Ascending aorta (tissue), 2 donors: Measurements from ENCODE around the gene C20orf141. TPM values are rescaled to one million over a fixed set of nuclear protein-coding genes. Genes with fewer than 3 reads are reported as not detected.

Experiments
- DNase-seq, 2 donors: peaks; one replicate each; pipeline ENCODE4 v3.0.0-alpha.2; 2019; ENCODE audit warnings: low spot score in 2 of 2
- H3K27ac ChIP-seq, 2 donors: fragments of 200-600 bp; sonication (generic); one replicate each; pipeline ENCODE4 v1.5.1; 2016 to 2017; ENCODE audit warnings: mild to moderate bottlenecking in 1 of 2
- H3K27me3 ChIP-seq: fragments of 200-600 bp; sonication (generic); one replicate; pipeline ENCODE4 v1.5.1; 2017
- H3K36me3 ChIP-seq, 2 donors: fragments of 200-600 bp; sonication (generic); one replicate each; pipeline ENCODE4 v1.5.1; 2016
- H3K4me1 ChIP-seq, 2 donors: fragments of 200-600 bp; sonication (generic); one replicate each; pipeline ENCODE4 v1.5.1; 2016 to 2017; ENCODE audit warnings: mild to moderate bottlenecking in 1 of 2
- H3K4me3 ChIP-seq, 2 donors: fragments of 200-600 bp; sonication (generic); one replicate each; pipeline ENCODE4 v1.5.1; 2016 to 2017; ENCODE audit warnings: mild to moderate bottlenecking in 1 of 2
- H3K9me3 ChIP-seq, 2 donors: fragments of 200-600 bp; sonication (generic); one replicate each; pipeline ENCODE4 v1.5.1; 2016
- CTCF ChIP-seq, 3 experiments: fragments of 200-600 bp in 2 of 3; fragments of 450-650 bp in 1 of 3; sonication (generic) in 2 of 3; IDR thresholded peaks; one replicate each; pipeline ENCODE4 v1.5.1; 2016 to 2019; ENCODE audit warnings: antibody characterized with exemption in 3 of 3, mild to moderate bottlenecking in 1 of 3, moderate library complexity in 1 of 3
- intact Hi-C: fragments of 100-400 bp; cut with DNase I; formaldehyde crosslinking; loops from one replicate; pipeline ENCODE4 v1.15.1; 2023
- total RNA-seq: library from RNA; depleted of rRNA; stranded (reverse); fragments of >200 nt; gene quantifications from one replicate; pipeline ENCODE4 v1.1.0, GENCODE V29; 2016

Gene C20orf141
- total RNA-seq, 1 donor from 2014 or later, result not detected

GRCh38 chr20:2851086-2851485 is 36.3 kb downstream of the C20orf141 start:
- Histone ChIP-seq H3K4me1 (no peaks in the 10 kb centered on the region), H3K9me3 (no peaks in the 10 kb centered on the region), H3K36me3 (no peaks in the 10 kb centered on the region), H3K4me3 (no peak overlapping the region), H3K27me3 (no peaks in the 10 kb centered on the region), H3K27ac (no peak overlapping the region)
- DNase-seq, result peak in 1 of 2 donors; percentile 50
- no peak for TF ChIP-seq CTCF (IDR thresholded peaks at IDR 0.05)
- intact Hi-C loops, result no loop called here

DNA sequence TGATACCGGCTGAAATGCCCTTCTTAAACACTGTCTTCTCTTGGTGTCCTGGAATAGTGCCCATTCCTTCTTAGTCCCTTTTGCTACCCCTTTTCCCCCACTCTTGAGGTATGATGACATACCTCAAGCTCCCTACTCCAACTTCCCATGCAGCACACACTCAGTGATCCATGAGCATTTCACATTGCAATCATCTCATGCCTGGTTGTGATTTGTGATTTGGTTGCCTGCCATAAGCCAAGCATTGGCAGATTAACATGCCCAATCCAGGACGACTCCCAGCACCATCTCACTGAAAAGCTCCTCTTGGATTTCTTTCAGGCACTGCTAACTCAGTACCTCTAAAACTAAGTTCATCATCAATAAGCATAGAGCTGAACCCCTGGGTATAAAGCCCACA is 43.8 kb downstream of the C20orf141 start:
- intact Hi-C loops, result no loop called here
- peaks cover 29 to 33% of the 10 kb centered on the region in 2 donors for H3K36me3 ChIP-seq
- H3K27me3 ChIP-seq, result no peaks in the 10 kb centered on the region

DNA sequence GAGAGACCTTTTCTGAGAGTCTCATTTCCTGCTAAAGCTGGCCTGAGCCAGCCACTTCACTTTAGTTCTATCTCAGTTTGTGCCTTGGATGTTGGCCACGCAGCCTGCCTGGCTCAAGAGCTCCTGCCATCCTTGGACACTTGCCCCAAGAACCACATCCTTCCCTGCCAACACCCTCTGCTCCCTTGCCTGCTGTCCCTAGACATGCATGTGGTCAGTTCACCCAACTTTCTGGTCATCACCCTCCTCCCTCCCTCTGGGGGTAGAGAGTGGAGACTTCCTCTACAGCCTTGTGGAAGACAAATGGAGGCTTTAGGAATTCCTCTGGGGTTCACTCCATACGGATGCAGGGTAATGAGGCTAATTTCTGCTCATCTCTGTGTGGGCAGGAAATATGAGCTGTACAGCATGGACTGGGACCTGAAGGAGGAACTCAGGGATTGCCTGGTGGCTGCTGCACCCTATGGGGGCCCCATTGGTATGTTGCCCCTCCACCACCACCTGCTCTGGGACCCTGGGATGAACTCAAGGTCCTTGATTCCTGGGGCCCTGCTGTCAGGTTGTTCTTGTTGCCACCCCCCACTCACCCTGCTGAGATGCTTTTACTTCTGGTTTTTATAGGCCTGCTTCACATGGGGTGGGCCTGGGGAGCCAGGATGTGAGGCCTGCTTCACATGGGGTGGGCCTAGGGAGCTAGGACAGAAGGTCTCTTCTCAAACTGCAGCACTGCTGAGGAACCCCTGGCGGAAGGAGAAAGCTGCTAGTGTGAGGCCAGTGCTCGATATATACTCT is 44.7 kb downstream of the C20orf141 start:
- intact Hi-C loops, result no loop called here
- H3K4me1 ChIP-seq, result no peaks in the 10 kb centered on the region
- no peak for TF ChIP-seq CTCF (IDR thresholded peaks at IDR 0.05)
- DNase-seq, result no peak
- no peaks in the 10 kb centered on the region for H3K27me3 ChIP-seq
- H3K9me3 ChIP-seq, result no peaks in the 10 kb centered on the region
- no peak overlapping the region for H3K4me3 ChIP-seq
- H3K36me3 ChIP-seq, result peaks cover 37 to 43% of the 10 kb centered on the region in 2 donors
- no peak overlapping the region for H3K27ac ChIP-seq

More for the DNA sequence above, 43.8 kb downstream of the C20orf141 start:
- H3K27ac ChIP-seq, result no peak overlapping the region
- H3K9me3 ChIP-seq, result no peaks in the 10 kb centered on the region
- H3K4me1 ChIP-seq, result no peaks in the 10 kb centered on the region
- TF ChIP-seq CTCF (IDR thresholded peaks at IDR 0.05), result no peak
- DNase-seq, result no peak
- H3K4me3 ChIP-seq, result no peak overlapping the region

DNA sequence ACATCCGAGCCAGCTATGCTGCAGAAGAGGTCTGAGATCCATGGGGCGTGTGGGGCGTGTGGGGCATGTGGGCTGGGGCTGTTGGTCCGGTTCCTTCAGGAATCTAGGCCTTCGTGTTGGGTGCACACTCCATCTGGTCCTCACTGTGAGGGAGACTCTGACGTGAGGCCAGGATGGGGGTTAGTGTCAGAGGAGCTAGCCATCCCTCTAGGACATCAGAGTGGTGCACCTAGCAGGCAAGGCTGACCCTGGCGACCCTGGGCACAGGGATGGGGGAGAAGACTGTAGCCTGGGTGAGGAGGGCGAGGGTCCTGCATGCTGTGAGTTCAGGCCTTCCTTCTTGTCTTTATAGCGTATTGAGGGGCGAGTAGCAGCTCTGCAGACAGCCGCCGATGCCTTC is 49.8 kb downstream of the C20orf141 start:
- intact Hi-C loops, result no loop called here
- H3K27me3 ChIP-seq, result no peaks in the 10 kb centered on the region
- no peak for DNase-seq
- H3K36me3 ChIP-seq, result peaks cover 58 to 62% of the 10 kb centered on the region in 2 donors
- no peaks in the 10 kb centered on the region for H3K9me3 ChIP-seq
- H3K4me3 ChIP-seq, result no peak overlapping the region
- no peaks in the 10 kb centered on the region for H3K4me1 ChIP-seq
- no peak for TF ChIP-seq CTCF (IDR thresholded peaks at IDR 0.05)
- no peak overlapping the region for H3K27ac ChIP-seq

DNA sequence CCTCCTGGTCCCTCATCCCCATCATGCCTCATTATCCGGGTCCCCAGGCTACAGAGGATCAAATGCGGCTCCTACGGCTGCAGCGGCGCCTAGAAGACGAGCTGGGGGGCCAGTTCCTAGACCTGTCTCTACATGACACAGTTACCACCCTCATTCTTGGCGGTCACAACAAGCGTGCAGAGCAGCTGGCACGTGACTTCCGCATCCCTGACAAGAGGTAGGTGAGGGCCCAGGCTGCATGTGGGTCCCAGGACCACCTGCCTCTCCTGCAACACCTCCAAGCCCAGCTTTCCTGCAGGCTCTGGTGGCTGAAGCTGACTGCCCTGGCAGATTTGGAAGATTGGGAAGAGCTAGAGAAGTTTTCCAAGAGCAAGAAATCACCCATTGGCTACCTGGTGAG is 50.3 kb downstream of the C20orf141 start:
- no peak for DNase-seq
- Histone ChIP-seq H3K4me1 (no peaks in the 10 kb centered on the region), H3K36me3 (peaks cover 58 to 62% of the 10 kb centered on the region in 2 donors), H3K27ac (no peak overlapping the region), H3K4me3 (no peak overlapping the region), H3K9me3 (no peaks in the 10 kb centered on the region), H3K27me3 (no peaks in the 10 kb centered on the region)
- intact Hi-C loops, result no loop called here
- TF ChIP-seq CTCF (IDR thresholded peaks at IDR 0.05), result no peak

Other genes with a start within 250 kb of the C20orf141 start
- gene NOP56, start 162.4 kb upstream of the C20orf141 start, total RNA-seq, result 32.1 TPM
- 24.9 TPM for gene IDH3B, start 150.8 kb upstream of the C20orf141 start, total RNA-seq
- 19.2 TPM for gene EBF4, start 122.2 kb upstream of the C20orf141 start, total RNA-seq
- gene CPXM1, start 14.4 kb upstream of the C20orf141 start, total RNA-seq, result not detected
- not detected for gene TMEM239, start 1.4 kb downstream of the C20orf141 start, total RNA-seq
- 49.7 TPM for gene PCED1A, start 25.7 kb downstream of the C20orf141 start, total RNA-seq
- gene VPS16, start 25.8 kb downstream of the C20orf141 start, total RNA-seq, result 61.1 TPM
- gene PTPRA, start 58.5 kb downstream of the C20orf141 start, total RNA-seq, result 24.2 TPM
- not detected for gene GNRH2, start 228.6 kb downstream of the C20orf141 start, total RNA-seq
- 56.4 TPM for gene MRPS26, start 231.1 kb downstream of the C20orf141 start, total RNA-seq